HG02852 (cell line): ENCODE results near the gene CIAO3.
"Not testable (repeated sequence)": the region's sequence is repeated elsewhere in the genome, so short reads cannot be mapped to it uniquely, and the experiment has no call there.

Experiments used
- ATAC-seq: cut with Tn5 transposase; IDR thresholded peaks from one replicate; pipeline ENCODE4 v1.9.1; 2021; ENCODE audit warnings: mild to moderate bottlenecking, moderate library complexity; ENCODE audit not compliant: unreplicated experiment

CIAO3 gene

GRCh38 chr16:694863-695354, 45.9 kb downstream of the CIAO3 start:
- ATAC-seq, result no peak

GRCh38 chr16:694187-694862, 46.5 kb downstream of the CIAO3 start:
- no peak for ATAC-seq

- ATAC-seq, result no peak
These were observed 47.0 kb downstream of the CIAO3 start for GRCh38 chr16:693766-694165.

GRCh38 chr16:693364-693763, 47.4 kb downstream of the CIAO3 start:
- ATAC-seq, result no peak

GRCh38 chr16:692356-693108, 48.3 kb downstream of the CIAO3 start:
- ATAC-seq, result no peak

GRCh38 chr16:691242-691641, 49.6 kb downstream of the CIAO3 start:
- ATAC-seq, result not testable (repeated sequence)

- ATAC-seq, result no peak
These were observed 51.5 kb downstream of the CIAO3 start for GRCh38 chr16:689175-689897.

GRCh38 chr16:687499-687898, 53.3 kb downstream of the CIAO3 start:
- ATAC-seq, result no peak

GRCh38 chr16:686459-687260, 54.1 kb downstream of the CIAO3 start:
- ATAC-seq, result no peak

- ATAC-seq, result no peak
These were observed 54.8 kb downstream of the CIAO3 start for GRCh38 chr16:685967-686366.

- ATAC-seq, result no peak
These were observed 55.7 kb downstream of the CIAO3 start for GRCh38 chr16:684961-685696.

- peak; percentile 62 for ATAC-seq
These were observed 56.6 kb downstream of the CIAO3 start, which contains the start of gene JMJD8 for GRCh38 chr16:684071-684794. JMJD8 (minus strand) TSS chr16:684334; CDS start chr16:684319, 15 bp downstream.

- no peak for ATAC-seq
These were observed 57.3 kb downstream of the CIAO3 start for GRCh38 chr16:683396-684070.

GRCh38 chr16:682493-683395, 58.1 kb downstream of the CIAO3 start:
- ATAC-seq, result no peak

- ATAC-seq, result no peak
These were observed 58.9 kb downstream of the CIAO3 start for GRCh38 chr16:681746-682427.

GRCh38 chr16:680967-681745, 59.6 kb downstream of the CIAO3 start:
- ATAC-seq, result no peak

- no peak for ATAC-seq
These were observed 60.2 kb downstream of the CIAO3 start for GRCh38 chr16:680625-680945.
